Osteocyte (in vitro differentiated cells): ENCODE results near the gene RNF149. TPM values are rescaled to one million over a fixed set of nuclear protein-coding genes. Genes with fewer than 3 reads are reported as not detected.

Experiments
- DNase-seq: peaks from one replicate; pipeline ENCODE4 v3.0.0; 2021; ENCODE audit warnings: mixed read lengths; ENCODE audit not compliant: unreplicated experiment; ENCODE audit errors: extremely low spot score
- H3K27ac Mint-ChIP-seq: one replicate; pipeline ENCODE4 v1.8.0; 2021; ENCODE audit warnings: mild to moderate bottlenecking, mixed read lengths; ENCODE audit not compliant: unreplicated experiment
- H3K27me3 Mint-ChIP-seq: one replicate; pipeline ENCODE4 v1.8.0; 2021; ENCODE audit warnings: mixed read lengths; ENCODE audit not compliant: unreplicated experiment
- H3K36me3 Mint-ChIP-seq: one replicate; pipeline ENCODE4 v1.8.0; 2021; ENCODE audit warnings: mixed read lengths; ENCODE audit not compliant: unreplicated experiment
- H3K4me1 Mint-ChIP-seq: one replicate; pipeline ENCODE4 v1.8.0; 2021; ENCODE audit warnings: mixed read lengths; ENCODE audit not compliant: unreplicated experiment
- H3K4me3 Mint-ChIP-seq: one replicate; pipeline ENCODE4 v1.8.0; 2021; ENCODE audit warnings: mild to moderate bottlenecking, moderate library complexity, mixed read lengths; ENCODE audit not compliant: unreplicated experiment
- H3K9me3 Mint-ChIP-seq: one replicate; pipeline ENCODE4 v1.8.0; 2021; ENCODE audit warnings: mixed read lengths; ENCODE audit not compliant: unreplicated experiment
- total RNA-seq: library from RNA; stranded (reverse); gene quantifications from 2 replicates; pipeline ENCODE4 v1.2.1, GENCODE V29; 2021
- TF ChIP-seq, protein P1 (sequence below): fragments of 200-600 bp; sonication (generic); IDR thresholded peaks from 2 replicates; pipeline ENCODE4 v1.5.0; 2021; ENCODE audit warnings: antibody characterized with exemption, mild to moderate bottlenecking, moderate library complexity

The RNF149 gene
- total RNA-seq, 1 donor from 2014 or later, result 31.8 TPM

DNA sequence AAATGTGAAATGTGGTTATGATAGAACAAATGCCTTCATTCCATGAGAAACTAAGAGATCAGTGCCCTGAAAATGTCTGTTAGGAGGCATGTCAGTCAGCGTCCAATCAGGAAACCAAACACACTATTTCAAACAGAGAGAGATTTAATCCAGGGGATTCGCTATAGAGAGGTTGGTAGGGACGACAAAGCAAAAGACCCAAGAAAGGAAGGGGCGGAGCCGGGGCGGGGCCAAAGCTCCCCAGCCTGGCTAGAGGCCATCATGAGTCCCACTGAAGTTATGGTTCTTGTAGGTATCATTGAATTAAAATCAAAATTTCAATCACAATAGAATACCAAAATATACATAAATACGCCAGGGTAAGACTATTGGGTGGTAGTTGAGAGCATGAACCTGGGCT lies 32.9 kb upstream of the RNF149 start:
- TF ChIP-seq, protein P1, sequence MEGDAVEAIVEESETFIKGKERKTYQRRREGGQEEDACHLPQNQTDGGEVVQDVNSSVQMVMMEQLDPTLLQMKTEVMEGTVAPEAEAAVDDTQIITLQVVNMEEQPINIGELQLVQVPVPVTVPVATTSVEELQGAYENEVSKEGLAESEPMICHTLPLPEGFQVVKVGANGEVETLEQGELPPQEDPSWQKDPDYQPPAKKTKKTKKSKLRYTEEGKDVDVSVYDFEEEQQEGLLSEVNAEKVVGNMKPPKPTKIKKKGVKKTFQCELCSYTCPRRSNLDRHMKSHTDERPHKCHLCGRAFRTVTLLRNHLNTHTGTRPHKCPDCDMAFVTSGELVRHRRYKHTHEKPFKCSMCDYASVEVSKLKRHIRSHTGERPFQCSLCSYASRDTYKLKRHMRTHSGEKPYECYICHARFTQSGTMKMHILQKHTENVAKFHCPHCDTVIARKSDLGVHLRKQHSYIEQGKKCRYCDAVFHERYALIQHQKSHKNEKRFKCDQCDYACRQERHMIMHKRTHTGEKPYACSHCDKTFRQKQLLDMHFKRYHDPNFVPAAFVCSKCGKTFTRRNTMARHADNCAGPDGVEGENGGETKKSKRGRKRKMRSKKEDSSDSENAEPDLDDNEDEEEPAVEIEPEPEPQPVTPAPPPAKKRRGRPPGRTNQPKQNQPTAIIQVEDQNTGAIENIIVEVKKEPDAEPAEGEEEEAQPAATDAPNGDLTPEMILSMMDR, result no peak
- Mint-ChIP-seq H3K4me3 (no peak overlapping the region), H3K4me1 (peaks cover 6% of the 10 kb centered on the region)

DNA sequence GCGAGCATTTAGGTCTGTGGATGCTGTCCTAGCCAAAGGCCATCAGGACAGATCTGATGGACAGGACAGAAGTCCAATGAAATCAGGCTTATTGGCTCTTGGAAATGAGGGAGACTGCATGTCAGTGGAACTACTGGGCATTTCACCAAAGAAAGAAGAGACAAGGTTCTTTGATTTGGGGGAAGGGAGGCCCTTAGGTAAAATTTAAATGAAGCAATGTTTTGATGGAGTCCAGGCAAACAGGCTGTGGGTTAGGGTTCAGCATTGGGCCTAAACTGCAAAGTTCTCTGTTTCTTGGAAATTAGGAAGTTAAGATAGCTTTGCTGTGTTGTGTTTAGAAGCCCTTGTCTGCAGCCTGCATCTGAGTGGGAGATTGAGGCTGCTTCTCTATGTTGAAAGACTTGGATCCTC lies 31.6 kb upstream of the RNF149 start:
- Mint-ChIP-seq H3K27me3 (peaks cover 12% of the 10 kb centered on the region), H3K27ac (no peak overlapping the region)
- DNase-seq, result no peak

More for the DNA sequence above, 32.9 kb upstream of the RNF149 start:
- H3K36me3 Mint-ChIP-seq, result no peaks in the 10 kb centered on the region
- no peak overlapping the region for H3K27ac Mint-ChIP-seq
- H3K9me3 Mint-ChIP-seq, result no peaks in the 10 kb centered on the region
- no peak for DNase-seq
- H3K27me3 Mint-ChIP-seq, result peaks cover 13% of the 10 kb centered on the region

DNA sequence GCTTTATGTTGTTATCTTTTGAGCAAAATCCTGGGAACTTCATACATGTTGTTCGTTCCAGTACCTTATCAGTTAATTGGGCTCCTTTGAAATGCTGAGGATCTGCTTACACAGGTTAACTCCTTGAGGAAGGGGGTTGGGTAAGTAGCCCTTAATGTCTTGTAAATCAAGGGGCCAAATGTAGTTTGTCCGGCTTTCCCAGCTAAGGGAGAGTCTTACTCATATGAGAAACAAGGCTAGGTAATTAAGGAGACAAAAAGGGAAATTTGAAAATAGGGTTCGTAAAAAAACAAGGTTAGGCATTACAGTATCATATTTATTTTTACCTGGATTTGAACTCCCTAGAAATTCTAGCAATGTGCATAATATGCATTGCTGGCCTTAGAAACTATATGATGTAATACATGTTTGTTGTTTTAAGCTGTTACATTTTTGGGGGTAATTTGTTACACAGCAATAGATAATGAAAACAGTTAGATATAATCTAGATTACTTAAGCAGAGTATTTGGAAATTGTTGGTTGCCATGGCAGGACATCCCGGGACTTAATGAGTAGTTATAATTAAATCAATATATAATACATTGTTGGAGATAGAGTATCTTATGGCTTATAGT lies 30.9 kb upstream of the RNF149 start:
- peaks cover 6% of the 10 kb centered on the region for H3K4me1 Mint-ChIP-seq
- no peaks in the 10 kb centered on the region for H3K9me3 Mint-ChIP-seq
- H3K36me3 Mint-ChIP-seq, result no peaks in the 10 kb centered on the region
- peaks cover 11% of the 10 kb centered on the region for H3K27me3 Mint-ChIP-seq
- no peak for DNase-seq
- no peak overlapping the region for H3K27ac Mint-ChIP-seq
- TF ChIP-seq, protein P1, result no peak
- H3K4me3 Mint-ChIP-seq, result no peak overlapping the region

More for the DNA sequence above, 31.6 kb upstream of the RNF149 start:
- Mint-ChIP-seq H3K4me3 (no peak overlapping the region), H3K36me3 (no peaks in the 10 kb centered on the region), H3K4me1 (peaks cover 6% of the 10 kb centered on the region), H3K9me3 (no peaks in the 10 kb centered on the region)
- TF ChIP-seq, protein P1, result no peak

DNA sequence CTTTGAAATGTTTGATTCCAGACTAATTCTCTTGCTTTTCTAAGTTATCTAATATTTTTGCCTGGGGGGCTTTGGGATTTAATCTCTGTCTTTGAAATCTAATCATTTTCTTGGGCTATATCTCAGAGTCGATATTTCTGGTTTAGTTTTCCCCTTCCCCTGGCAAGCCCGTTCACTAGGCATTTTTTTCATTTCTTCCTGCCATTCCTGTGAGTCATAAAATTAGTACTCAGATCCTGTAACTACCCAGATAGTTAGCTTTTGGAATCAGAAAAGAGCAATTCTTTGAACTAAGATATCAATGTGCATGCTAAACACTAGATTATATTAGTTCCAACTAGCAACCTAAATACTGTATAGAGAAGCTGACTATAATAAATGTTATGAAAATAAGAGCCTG lies 29.4 kb upstream of the RNF149 start:
- Mint-ChIP-seq H3K4me3 (no peak overlapping the region), H3K4me1 (peaks cover 6% of the 10 kb centered on the region), H3K9me3 (no peaks in the 10 kb centered on the region), H3K27me3 (peaks cover 9% of the 10 kb centered on the region), H3K27ac (no peak overlapping the region), H3K36me3 (no peaks in the 10 kb centered on the region)
- DNase-seq, result no peak
- TF ChIP-seq, protein P1, result no peak

DNA sequence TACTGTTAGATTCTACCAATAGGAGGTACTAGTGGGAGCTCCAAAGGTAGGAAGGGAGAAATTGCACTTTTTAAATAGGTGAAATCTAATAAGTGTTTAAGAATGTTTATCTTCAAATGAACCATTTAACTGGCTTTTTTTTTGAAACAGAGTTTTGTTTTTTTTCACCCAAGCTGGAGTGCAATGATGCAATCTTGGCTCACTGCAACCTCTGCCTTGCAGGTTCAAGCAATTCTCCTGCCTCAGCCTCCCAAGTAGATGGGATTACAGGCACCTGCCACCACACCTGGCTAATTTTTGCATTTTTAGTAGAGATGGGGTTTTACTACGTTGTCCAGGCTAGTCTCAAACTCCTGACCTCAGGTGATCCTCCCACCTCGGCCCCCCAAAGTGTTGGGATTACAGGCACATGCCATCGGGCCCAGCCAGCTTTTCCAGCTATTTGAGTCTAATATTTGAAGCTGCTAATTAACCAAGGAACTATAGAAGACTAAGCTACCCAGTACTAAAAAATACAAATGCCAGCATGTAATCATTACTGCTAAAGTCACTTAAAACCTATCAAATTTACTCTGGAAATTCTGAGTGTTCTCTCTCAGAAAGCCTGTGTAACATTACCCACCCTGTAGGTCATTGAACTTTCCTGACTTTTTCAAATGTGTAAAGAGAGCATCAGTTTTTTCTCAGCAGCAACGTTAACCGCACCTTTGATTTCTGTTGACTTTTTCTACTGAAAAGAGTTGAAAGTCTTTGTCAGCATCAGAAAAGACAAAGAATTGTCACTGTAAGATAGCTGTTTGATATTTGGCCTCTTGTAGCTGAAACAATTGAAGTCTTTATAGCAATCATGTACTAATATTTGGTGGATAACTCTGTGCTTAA lies 24.6 kb upstream of the RNF149 start:
- no peak for DNase-seq
- Mint-ChIP-seq H3K9me3 (no peaks in the 10 kb centered on the region), H3K4me1 (peaks cover 4% of the 10 kb centered on the region), H3K27me3 (no peaks in the 10 kb centered on the region), H3K27ac (no peak overlapping the region), H3K4me3 (no peak overlapping the region), H3K36me3 (no peaks in the 10 kb centered on the region)
- TF ChIP-seq, protein P1, result no peak
